C1 segment of cervical spinal cord (tissue), 14 donors: ENCODE measurements around the gene RUNX2.

Experiments
- DNase-seq, 14 donors: peaks; one replicate each; lab custom pipeline; 2025; lab: John Stamatoyannopoulos, UW

Gene RUNX2

GRCh38 chr6:45614488-45615285, 286.6 kb downstream of the RUNX2 start:
- no peak for DNase-seq

- no peak for DNase-seq
Observed at GRCh38 chr6:45616209-45616608, 288.1 kb downstream of the RUNX2 start.

GRCh38 chr6:45617441-45617840, 289.3 kb downstream of the RUNX2 start:
- DNase-seq: no peak

- no peak for DNase-seq
Observed at GRCh38 chr6:45618259-45618658, 290.1 kb downstream of the RUNX2 start.

GRCh38 chr6:45619211-45619760, 291.2 kb downstream of the RUNX2 start:
- DNase-seq: no peak

GRCh38 chr6:45619994-45620471, 291.9 kb downstream of the RUNX2 start:
- DNase-seq: no peak

- no peak for DNase-seq
Observed at GRCh38 chr6:45624228-45624627, 296.1 kb downstream of the RUNX2 start.

- DNase-seq: no peak
Observed at GRCh38 chr6:45625191-45625664, 297.1 kb downstream of the RUNX2 start.

GRCh38 chr6:45626087-45626891, 298.2 kb downstream of the RUNX2 start:
- no peak for DNase-seq

GRCh38 chr6:45630314-45630713, 302.2 kb downstream of the RUNX2 start:
- no peak for DNase-seq

- no peak for DNase-seq
Observed at GRCh38 chr6:45630801-45631200, 302.7 kb downstream of the RUNX2 start.

GRCh38 chr6:45631396-45631795, 303.3 kb downstream of the RUNX2 start:
- DNase-seq: no peak

GRCh38 chr6:45633272-45633908, 305.3 kb downstream of the RUNX2 start:
- DNase-seq: no peak

- DNase-seq: no peak
Observed at GRCh38 chr6:45634231-45634630, 306.1 kb downstream of the RUNX2 start.

- no peak for DNase-seq
Observed at GRCh38 chr6:45635284-45635867, 307.2 kb downstream of the RUNX2 start.

GRCh38 chr6:45637056-45637455, 308.9 kb downstream of the RUNX2 start:
- DNase-seq: no peak

GRCh38 chr6:45637611-45638257, 309.6 kb downstream of the RUNX2 start:
- DNase-seq: no peak

- no peak for DNase-seq
Observed at GRCh38 chr6:45640081-45640491, 312.0 kb downstream of the RUNX2 start.

- no peak for DNase-seq
Observed at GRCh38 chr6:45640811-45641210, 312.7 kb downstream of the RUNX2 start.

- no peak for DNase-seq
Observed at GRCh38 chr6:45642331-45643125, 314.4 kb downstream of the RUNX2 start.
